Measurements from ENCODE around the gene KIF26A.

DNA sequence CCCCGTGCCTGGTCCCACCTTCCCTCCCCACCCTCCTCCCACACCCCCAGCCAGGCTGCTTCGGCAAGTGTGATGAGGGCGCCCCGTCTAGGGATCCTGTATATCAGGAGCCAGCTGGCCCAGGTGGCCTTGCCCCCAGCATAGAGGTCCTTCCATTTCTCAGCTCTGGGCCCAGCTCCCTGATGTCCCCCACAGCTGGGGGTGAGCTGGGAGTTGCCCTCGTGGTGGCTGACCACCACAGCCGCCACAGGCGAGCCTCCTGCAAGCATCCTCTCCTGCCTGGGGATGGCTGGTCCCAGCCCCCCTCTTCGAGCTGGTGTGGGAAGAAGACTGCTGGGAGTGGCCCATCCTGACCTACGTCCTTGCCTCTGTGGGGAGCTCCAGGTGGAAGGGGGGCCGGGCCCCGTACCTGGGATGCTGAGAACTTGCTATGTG lies 45.4 kb upstream of the KIF26A start:
- TF ChIP-seq, protein P1, sequence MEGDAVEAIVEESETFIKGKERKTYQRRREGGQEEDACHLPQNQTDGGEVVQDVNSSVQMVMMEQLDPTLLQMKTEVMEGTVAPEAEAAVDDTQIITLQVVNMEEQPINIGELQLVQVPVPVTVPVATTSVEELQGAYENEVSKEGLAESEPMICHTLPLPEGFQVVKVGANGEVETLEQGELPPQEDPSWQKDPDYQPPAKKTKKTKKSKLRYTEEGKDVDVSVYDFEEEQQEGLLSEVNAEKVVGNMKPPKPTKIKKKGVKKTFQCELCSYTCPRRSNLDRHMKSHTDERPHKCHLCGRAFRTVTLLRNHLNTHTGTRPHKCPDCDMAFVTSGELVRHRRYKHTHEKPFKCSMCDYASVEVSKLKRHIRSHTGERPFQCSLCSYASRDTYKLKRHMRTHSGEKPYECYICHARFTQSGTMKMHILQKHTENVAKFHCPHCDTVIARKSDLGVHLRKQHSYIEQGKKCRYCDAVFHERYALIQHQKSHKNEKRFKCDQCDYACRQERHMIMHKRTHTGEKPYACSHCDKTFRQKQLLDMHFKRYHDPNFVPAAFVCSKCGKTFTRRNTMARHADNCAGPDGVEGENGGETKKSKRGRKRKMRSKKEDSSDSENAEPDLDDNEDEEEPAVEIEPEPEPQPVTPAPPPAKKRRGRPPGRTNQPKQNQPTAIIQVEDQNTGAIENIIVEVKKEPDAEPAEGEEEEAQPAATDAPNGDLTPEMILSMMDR (IDR thresholded peaks at IDR 0.05), result no peak
- TF ChIP-seq POLR2AphosphoS5 (IDR thresholded peaks at IDR 0.05) (no peak), POLR2A (IDR thresholded peaks at IDR 0.05) (no peak)
